GM12878 (cell line): Measurements from ENCODE around the gene SMIM32.

Experiments
- ASH2L ChIP-seq: fragments of 300-600, 200-600 bp; sonication (generic); IDR thresholded peaks from 2 replicates; pipeline ENCODE4 v1.6.1; 2017; ENCODE audit warnings: low read depth, mild to moderate bottlenecking, borderline replicate concordance
- CREM ChIP-seq: IDR thresholded peaks from 2 replicates; pipeline ENCODE4 v1.6.1; 2014; ENCODE audit warnings: antibody characterized with exemption, low read depth
- DPF2 ChIP-seq: fragments of 450-650 bp; IDR thresholded peaks from 2 replicates; pipeline ENCODE4 v1.6.1; 2017; ENCODE audit warnings: mild to moderate bottlenecking
- EZH2 ChIP-seq: IDR thresholded peaks from 2 replicates; pipeline ENCODE4 v1.6.1; 2012; ENCODE audit warnings: low read depth, mild to moderate bottlenecking, control low read depth, inconsistent platforms, low read length, borderline replicate concordance; ENCODE audit not compliant: control insufficient read depth
- HDAC6 ChIP-seq: fragments of 200-600 bp; sonication (generic); IDR thresholded peaks from one replicate; pipeline ENCODE4 v1.8.0; 2017; ENCODE audit warnings: antibody characterized with exemption; ENCODE audit not compliant: unreplicated experiment
- JUND ChIP-seq: IDR thresholded peaks from 2 replicates; pipeline ENCODE4 v1.6.1; 2012; ENCODE audit warnings: low read depth, mild to moderate bottlenecking, low read length, improper control_type of control experiment, moderate library complexity
- MYC ChIP-seq: IDR thresholded peaks from 2 replicates; pipeline ENCODE4 v1.6.1; 2011; ENCODE audit warnings: mild to moderate bottlenecking, low read length, moderate library complexity, inconsistent platforms; ENCODE audit not compliant: insufficient read depth, insufficient replicate concordance, insufficient read length, severe bottlenecking
- RAD51 ChIP-seq: fragments of 450-650 bp; IDR thresholded peaks from 2 replicates; pipeline ENCODE4 v1.6.1; 2016; ENCODE audit warnings: moderate library complexity, mild to moderate bottlenecking, inconsistent platforms
- TARDBP ChIP-seq: IDR thresholded peaks from 2 replicates; pipeline ENCODE4 v1.6.1; 2016; ENCODE audit warnings: borderline replicate concordance
- TF ChIP-seq, protein P1 (sequence below), 3 experiments: IDR thresholded peaks in 2 of 3; conservative IDR thresholded peaks in 1 of 3; 2 replicates each; pipeline ENCODE4 v1.5.1; 2011; ENCODE audit warnings: low read depth in 3 of 3, low read length in 3 of 3, mild to moderate bottlenecking in 3 of 3, control low read depth in 2 of 3, moderate library complexity in 2 of 3, inconsistent platforms in 1 of 3, mixed read lengths in 1 of 3; ENCODE audit not compliant: control insufficient read depth in 2 of 3, insufficient read depth in 1 of 3; ENCODE audit errors: extremely low read depth in 1 of 3
- TF ChIP-seq, protein P2 (sequence below): fragments of 450-650 bp; IDR thresholded peaks from 2 replicates; pipeline ENCODE4 v1.6.1; 2016; ENCODE audit warnings: mild to moderate bottlenecking
- TF ChIP-seq, protein P3 (sequence below): IDR thresholded peaks from 2 replicates; pipeline ENCODE4 v1.6.1; 2012; ENCODE audit warnings: low read length, inconsistent platforms
- TF ChIP-seq, protein P4 (sequence below): IDR thresholded peaks from 2 replicates; pipeline ENCODE4 v1.6.1; 2011; ENCODE audit warnings: mild to moderate bottlenecking, low read depth, low read length, moderate library complexity; ENCODE audit not compliant: insufficient replicate concordance

DNA sequence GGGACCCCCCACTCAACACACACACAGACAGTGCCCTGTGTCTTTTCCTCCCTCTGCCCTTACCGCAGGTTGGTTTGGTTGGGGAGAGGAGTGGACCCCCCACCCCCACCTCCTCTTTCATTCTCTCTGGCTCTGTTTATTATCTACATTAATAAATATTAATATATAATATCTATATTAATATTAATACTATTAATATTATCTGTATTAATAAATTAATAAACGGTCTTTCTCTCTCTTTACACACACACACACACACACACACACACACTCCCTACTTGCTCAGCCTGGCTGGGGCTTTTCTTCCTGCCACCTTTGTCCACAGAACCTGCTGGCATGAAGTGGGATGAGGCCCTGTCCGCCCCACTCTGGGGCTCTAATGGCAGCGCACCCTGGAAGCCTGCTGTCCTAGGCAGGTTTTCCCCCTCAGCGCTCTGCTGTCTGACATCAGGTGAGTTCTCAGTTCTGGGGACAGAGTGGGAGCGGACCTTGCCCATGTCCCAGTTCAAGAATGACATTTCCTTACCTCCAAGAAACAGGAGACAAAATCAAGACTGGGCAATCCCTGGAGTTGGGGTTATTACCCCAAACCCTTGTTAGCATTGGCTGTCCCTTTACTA is 10.5 kb upstream of the SMIM32 start:
- TF ChIP-seq MYC (no peak), TARDBP (no peak), ASH2L (no peak), RAD51 (no peak), EZH2 (no peak), CREM (no peak), HDAC6 (no peak), DPF2 (no peak), JUND (no peak)
- TF ChIP-seq, protein P1, sequence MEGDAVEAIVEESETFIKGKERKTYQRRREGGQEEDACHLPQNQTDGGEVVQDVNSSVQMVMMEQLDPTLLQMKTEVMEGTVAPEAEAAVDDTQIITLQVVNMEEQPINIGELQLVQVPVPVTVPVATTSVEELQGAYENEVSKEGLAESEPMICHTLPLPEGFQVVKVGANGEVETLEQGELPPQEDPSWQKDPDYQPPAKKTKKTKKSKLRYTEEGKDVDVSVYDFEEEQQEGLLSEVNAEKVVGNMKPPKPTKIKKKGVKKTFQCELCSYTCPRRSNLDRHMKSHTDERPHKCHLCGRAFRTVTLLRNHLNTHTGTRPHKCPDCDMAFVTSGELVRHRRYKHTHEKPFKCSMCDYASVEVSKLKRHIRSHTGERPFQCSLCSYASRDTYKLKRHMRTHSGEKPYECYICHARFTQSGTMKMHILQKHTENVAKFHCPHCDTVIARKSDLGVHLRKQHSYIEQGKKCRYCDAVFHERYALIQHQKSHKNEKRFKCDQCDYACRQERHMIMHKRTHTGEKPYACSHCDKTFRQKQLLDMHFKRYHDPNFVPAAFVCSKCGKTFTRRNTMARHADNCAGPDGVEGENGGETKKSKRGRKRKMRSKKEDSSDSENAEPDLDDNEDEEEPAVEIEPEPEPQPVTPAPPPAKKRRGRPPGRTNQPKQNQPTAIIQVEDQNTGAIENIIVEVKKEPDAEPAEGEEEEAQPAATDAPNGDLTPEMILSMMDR (IDR thresholded peaks at IDR 0.05 in 2 of 3, conservative IDR thresholded peaks at IDR 0.05 in 1 of 3; ENCODE audit: control insufficient read depth in 2 of 3, extremely low read depth in 1 of 3, insufficient read depth in 1 of 3, low read depth in 3 of 3, low read length in 3 of 3), result no peak
- TF ChIP-seq, protein P2, sequence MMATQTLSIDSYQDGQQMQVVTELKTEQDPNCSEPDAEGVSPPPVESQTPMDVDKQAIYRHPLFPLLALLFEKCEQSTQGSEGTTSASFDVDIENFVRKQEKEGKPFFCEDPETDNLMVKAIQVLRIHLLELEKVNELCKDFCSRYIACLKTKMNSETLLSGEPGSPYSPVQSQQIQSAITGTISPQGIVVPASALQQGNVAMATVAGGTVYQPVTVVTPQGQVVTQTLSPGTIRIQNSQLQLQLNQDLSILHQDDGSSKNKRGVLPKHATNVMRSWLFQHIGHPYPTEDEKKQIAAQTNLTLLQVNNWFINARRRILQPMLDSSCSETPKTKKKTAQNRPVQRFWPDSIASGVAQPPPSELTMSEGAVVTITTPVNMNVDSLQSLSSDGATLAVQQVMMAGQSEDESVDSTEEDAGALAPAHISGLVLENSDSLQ, result no peak
- TF ChIP-seq, protein P3, sequence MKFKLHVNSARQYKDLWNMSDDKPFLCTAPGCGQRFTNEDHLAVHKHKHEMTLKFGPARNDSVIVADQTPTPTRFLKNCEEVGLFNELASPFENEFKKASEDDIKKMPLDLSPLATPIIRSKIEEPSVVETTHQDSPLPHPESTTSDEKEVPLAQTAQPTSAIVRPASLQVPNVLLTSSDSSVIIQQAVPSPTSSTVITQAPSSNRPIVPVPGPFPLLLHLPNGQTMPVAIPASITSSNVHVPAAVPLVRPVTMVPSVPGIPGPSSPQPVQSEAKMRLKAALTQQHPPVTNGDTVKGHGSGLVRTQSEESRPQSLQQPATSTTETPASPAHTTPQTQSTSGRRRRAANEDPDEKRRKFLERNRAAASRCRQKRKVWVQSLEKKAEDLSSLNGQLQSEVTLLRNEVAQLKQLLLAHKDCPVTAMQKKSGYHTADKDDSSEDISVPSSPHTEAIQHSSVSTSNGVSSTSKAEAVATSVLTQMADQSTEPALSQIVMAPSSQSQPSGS, result no peak
- TF ChIP-seq, protein P4, sequence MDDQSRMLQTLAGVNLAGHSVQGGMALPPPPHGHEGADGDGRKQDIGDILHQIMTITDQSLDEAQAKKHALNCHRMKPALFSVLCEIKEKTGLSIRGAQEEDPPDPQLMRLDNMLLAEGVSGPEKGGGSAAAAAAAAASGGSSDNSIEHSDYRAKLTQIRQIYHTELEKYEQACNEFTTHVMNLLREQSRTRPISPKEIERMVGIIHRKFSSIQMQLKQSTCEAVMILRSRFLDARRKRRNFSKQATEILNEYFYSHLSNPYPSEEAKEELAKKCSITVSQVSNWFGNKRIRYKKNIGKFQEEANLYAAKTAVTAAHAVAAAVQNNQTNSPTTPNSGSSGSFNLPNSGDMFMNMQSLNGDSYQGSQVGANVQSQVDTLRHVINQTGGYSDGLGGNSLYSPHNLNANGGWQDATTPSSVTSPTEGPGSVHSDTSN, result no peak
